GM19035 (cell line): ENCODE measurements around the gene SNX24.

Source experiments
- ATAC-seq: cut with Tn5 transposase; IDR thresholded peaks from one replicate; pipeline ENCODE4 v1.9.1; 2021; ENCODE audit not compliant: unreplicated experiment

Gene SNX24

GRCh38 chr5:123000731-123001130 lies 155.3 kb downstream of the SNX24 start:
- ATAC-seq, result no peak

- no peak for ATAC-seq
Measured at GRCh38 chr5:123001808-123002207, 156.4 kb downstream of the SNX24 start.

GRCh38 chr5:123007182-123007581 lies 161.8 kb downstream of the SNX24 start:
- no peak for ATAC-seq

- no peak for ATAC-seq
Measured at GRCh38 chr5:123007754-123008153, 162.3 kb downstream of the SNX24 start.

GRCh38 chr5:123012321-123012720 lies 166.9 kb downstream of the SNX24 start:
- ATAC-seq, result no peak

- ATAC-seq, result no peak
Measured at GRCh38 chr5:123014689-123015088, 169.3 kb downstream of the SNX24 start.

- ATAC-seq, result no peak
Measured at GRCh38 chr5:123028222-123028621, 182.8 kb downstream of the SNX24 start.

- no peak for ATAC-seq
Measured at GRCh38 chr5:123033157-123033671, 187.8 kb downstream of the SNX24 start.

- no peak for ATAC-seq
Measured at GRCh38 chr5:123035360-123035917, 190.0 kb downstream of the SNX24 start.

- peak; percentile 32 for ATAC-seq
Measured at GRCh38 chr5:123035918-123036390, 190.5 kb downstream of the SNX24 start.

GRCh38 chr5:123036391-123037103 lies 191.1 kb downstream of the SNX24 start, which contains the start of gene PPIC:
PPIC (minus strand) TSS chr5:123036725; CDS start chr5:123036625, 100 bp downstream.
- peak; percentile 49 for ATAC-seq

GRCh38 chr5:123037104-123037418 lies 191.6 kb downstream of the SNX24 start:
- ATAC-seq, result no peak

GRCh38 chr5:123039673-123040072 lies 194.3 kb downstream of the SNX24 start:
- no peak for ATAC-seq

- no peak for ATAC-seq
Measured at GRCh38 chr5:123044926-123045617, 199.7 kb downstream of the SNX24 start.

- no peak for ATAC-seq
Measured at GRCh38 chr5:123046222-123046621, 200.8 kb downstream of the SNX24 start.

- ATAC-seq, result no peak
Measured at GRCh38 chr5:123047706-123048105, 202.3 kb downstream of the SNX24 start.

GRCh38 chr5:123051206-123051605 lies 205.8 kb downstream of the SNX24 start:
- no peak for ATAC-seq
